ENCODE results near the gene TMF1.

DNA sequence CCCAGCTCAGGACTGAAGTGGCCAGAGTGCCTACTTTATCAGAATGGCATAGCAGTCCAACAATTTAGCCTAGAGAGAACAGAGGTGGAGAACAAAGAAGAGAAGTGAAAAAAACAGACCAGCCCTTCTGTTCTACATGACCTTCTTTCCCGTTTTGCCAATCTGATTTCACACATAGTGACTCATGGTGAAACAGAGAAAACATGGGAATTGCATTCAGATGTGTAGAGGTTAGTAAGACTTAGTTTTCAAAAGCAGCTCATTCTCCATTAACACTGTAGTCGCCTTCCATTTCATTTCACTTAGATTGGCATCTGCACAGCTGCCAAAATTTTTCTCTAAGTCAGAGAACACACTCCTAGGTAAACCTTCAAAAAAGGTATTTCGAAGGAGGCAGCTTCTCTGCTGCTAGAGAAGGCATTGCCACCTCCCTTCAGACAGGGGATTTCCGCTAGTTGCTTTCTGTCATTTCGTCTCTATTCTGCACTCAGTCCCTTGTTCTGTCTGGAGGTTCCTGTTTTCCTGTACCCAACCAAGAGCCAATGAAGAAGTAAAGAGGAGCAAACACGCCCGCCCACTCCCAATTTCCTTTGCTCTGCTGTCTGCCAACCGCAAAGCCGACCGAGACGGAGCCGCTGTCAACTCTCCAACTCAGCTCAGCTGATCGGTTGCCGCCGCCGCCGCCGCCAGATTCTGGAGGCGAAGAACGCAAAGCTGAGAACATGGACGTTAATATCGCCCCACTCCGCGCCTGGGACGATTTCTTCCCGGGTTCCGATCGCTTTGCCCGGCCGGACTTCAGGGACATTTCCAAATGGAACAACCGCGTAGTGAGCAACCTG lies 32.4 kb upstream of the TMF1 start, which contains the start of gene ARL6IP5:
- peak; percentile 59 for TF ChIP-seq POLR2A (IDR thresholded peaks at IDR 0.05; ENCODE audit: low read depth, low read length)
- TF ChIP-seq, protein P1, sequence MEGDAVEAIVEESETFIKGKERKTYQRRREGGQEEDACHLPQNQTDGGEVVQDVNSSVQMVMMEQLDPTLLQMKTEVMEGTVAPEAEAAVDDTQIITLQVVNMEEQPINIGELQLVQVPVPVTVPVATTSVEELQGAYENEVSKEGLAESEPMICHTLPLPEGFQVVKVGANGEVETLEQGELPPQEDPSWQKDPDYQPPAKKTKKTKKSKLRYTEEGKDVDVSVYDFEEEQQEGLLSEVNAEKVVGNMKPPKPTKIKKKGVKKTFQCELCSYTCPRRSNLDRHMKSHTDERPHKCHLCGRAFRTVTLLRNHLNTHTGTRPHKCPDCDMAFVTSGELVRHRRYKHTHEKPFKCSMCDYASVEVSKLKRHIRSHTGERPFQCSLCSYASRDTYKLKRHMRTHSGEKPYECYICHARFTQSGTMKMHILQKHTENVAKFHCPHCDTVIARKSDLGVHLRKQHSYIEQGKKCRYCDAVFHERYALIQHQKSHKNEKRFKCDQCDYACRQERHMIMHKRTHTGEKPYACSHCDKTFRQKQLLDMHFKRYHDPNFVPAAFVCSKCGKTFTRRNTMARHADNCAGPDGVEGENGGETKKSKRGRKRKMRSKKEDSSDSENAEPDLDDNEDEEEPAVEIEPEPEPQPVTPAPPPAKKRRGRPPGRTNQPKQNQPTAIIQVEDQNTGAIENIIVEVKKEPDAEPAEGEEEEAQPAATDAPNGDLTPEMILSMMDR (IDR thresholded peaks at IDR 0.05 in 2 of 3, conservative IDR thresholded peaks at IDR 0.05 in 1 of 3; ENCODE audit: control insufficient read depth in 2 of 3, extremely low read depth in 1 of 3, insufficient read depth in 1 of 3, low read depth in 3 of 3, low read length in 3 of 3), result no peak
- 0 out of 2 replicates have a peak, but pooled peaks have one; percentile 62 for TF ChIP-seq POLR2AphosphoS5 (IDR thresholded peaks at IDR 0.05; ENCODE audit: low read length)
- no peak for TF ChIP-seq SREBF1 (IDR thresholded peaks at IDR 0.05; ENCODE audit: low read length)
- TF ChIP-seq TARDBP (IDR thresholded peaks at IDR 0.05; ENCODE audit: borderline replicate concordance), result peak; percentile 31; the same call in 1 of the 2 replicates
- TF ChIP-seq GABPA (IDR thresholded peaks at IDR 0.05; ENCODE audit: low read depth), result no peak
- no peak for TF ChIP-seq SMC3 (IDR thresholded peaks at IDR 0.05; ENCODE audit: borderline replicate concordance, low read length)
- TF ChIP-seq HDGF (IDR thresholded peaks at IDR 0.05), result no peak
- TF ChIP-seq, protein P2, sequence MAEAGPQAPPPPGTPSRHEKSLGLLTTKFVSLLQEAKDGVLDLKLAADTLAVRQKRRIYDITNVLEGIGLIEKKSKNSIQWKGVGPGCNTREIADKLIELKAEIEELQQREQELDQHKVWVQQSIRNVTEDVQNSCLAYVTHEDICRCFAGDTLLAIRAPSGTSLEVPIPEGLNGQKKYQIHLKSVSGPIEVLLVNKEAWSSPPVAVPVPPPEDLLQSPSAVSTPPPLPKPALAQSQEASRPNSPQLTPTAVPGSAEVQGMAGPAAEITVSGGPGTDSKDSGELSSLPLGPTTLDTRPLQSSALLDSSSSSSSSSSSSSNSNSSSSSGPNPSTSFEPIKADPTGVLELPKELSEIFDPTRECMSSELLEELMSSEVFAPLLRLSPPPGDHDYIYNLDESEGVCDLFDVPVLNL (IDR thresholded peaks at IDR 0.05; ENCODE audit: low read depth, low read length), result no peak
- TF ChIP-seq, protein P3, sequence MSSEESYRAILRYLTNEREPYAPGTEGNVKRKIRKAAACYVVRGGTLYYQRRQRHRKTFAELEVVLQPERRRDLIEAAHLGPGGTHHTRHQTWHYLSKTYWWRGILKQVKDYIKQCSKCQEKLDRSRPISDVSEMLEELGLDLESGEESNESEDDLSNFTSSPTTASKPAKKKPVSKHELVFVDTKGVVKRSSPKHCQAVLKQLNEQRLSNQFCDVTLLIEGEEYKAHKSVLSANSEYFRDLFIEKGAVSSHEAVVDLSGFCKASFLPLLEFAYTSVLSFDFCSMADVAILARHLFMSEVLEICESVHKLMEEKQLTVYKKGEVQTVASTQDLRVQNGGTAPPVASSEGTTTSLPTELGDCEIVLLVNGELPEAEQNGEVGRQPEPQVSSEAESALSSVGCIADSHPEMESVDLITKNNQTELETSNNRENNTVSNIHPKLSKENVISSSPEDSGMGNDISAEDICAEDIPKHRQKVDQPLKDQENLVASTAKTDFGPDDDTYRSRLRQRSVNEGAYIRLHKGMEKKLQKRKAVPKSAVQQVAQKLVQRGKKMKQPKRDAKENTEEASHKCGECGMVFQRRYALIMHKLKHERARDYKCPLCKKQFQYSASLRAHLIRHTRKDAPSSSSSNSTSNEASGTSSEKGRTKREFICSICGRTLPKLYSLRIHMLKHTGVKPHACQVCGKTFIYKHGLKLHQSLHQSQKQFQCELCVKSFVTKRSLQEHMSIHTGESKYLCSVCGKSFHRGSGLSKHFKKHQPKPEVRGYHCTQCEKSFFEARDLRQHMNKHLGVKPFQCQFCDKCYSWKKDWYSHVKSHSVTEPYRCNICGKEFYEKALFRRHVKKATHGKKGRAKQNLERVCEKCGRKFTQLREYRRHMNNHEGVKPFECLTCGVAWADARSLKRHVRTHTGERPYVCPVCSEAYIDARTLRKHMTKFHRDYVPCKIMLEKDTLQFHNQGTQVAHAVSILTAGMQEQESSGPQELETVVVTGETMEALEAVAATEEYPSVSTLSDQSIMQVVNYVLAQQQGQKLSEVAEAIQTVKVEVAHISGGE (CRISPR knock-in tag; IDR thresholded peaks at IDR 0.05), result no peak

All from GM12878 (cell line).